VCaP (cell line): ENCODE results near the gene STK32C.

Experiments
- H3K27ac ChIP-seq: fragments of 450-650 bp; 2 replicates; pipeline ENCODE4 v1.5.1; 2017
- CTCF ChIP-seq: fragments of 450-650 bp; conservative IDR thresholded peaks from 2 replicates; pipeline ENCODE4 v1.5.1; 2017; ENCODE audit warnings: mild to moderate bottlenecking, moderate library complexity

Gene STK32C

DNA sequence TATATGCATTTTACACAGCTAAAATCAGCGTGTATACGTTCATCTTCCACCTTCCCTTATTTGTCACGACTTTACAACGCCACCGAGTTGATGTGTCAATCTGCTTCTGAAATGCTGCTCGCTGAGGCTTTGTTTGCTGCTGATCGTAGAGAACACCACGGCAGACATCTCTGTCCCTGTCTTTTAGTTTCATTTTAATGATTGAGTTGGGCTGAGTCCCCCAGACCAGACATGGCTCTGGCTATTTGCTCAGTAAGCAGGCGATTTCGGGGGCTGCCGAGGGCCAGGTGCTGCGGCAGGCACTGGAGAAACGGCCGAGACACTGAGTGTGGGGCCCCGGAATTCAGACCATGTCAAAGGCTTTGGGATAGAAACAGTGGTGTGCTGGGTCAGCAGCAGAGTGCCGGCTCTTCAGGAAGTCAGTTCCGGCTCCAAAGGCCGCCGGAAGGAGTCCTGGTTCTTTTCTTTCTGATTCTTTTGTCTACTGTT, 29.2 kb upstream of the STK32C start:
- no peak for TF ChIP-seq CTCF
- H3K27ac ChIP-seq: peak overlapping the region; percentile 75

DNA sequence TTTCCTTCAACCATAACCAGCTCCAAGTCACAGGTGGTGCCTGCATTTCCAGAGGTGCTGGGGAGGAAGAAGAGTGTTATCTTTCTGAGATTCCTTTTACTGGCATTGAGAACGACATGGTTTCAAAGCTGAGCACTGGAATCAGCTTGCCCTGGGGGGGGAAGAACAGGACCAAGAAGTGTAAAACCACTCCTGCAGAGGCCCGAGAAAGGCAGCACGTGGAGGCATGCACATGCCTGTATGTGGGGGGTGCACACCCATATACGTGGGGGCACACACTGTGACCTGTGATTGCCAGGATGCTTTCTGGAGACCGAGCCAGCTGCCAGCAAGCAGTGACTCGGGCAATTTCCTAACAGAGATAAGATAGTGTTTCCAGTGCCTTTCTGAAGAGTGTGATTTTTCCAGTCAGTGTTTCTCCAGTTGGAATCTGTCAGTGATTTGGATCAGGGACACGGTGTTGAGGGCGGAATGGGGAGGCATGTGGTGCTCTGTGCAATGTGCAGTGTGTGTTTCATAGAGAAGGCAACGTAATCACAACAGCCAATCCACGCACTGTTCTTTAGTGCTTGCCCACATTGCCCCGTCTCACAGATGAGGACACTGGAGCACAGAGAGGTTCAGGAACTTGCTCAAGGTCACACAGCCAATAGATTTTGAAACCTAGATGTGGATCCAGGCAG, 28.5 kb upstream of the STK32C start:
- no peak for TF ChIP-seq CTCF
- H3K27ac ChIP-seq: peak overlapping the region; percentile 75

- TF ChIP-seq CTCF: no peak
- H3K27ac ChIP-seq: peak overlapping the region; percentile 75
Measured at GRCh38 chr10:132335189-132336063, 27.7 kb upstream of the STK32C start.

DNA sequence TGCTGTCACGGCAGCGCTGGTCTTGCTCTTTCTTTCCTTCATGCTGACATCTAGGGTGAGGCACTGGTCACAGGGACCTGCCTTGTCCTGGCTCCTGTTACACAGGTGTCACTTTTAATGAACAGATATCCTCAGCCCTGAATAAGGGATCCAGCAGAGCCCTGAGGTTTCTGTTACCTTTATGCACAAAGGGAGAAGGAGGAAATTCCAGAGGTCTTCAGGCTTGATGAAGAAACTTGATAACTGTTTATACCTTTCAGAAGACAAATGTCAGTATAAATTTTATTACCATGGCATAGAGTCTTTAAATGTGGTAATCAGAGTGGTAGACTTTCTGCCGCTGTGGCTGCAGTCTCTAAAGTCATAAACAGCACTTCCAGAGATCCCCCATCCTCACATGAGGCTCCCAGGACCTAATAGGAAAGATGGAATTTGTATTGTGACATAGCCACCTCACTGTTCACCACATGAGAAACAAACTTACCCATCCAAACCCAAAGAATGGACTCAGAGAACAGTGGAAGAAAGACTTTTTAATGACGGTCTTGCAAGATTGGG, 27.0 kb upstream of the STK32C start:
- no peak for TF ChIP-seq CTCF
- H3K27ac ChIP-seq: peak overlapping the region; percentile 75

DNA sequence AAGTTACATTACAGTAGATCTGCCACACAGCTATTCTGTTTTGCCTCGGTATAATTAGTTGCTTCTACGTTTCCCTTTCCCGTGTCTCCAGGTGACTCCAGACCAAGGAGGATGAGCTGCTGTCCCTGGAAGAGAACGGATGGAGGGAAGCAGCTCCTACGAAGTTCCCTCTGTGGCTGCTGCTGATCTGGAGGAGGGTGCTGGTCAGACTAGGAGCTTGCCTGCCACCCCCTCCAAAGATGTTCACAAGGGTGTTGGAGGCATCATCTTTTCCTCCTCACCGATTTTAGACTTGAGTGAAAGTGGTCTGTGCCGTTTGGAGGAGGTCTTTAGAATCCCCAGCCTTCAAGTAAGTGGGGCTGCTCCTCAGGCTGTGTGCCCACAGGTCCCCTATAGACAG, 25.6 kb upstream of the STK32C start:
- TF ChIP-seq CTCF: no peak
- peak overlapping the region; percentile 75 for H3K27ac ChIP-seq

DNA sequence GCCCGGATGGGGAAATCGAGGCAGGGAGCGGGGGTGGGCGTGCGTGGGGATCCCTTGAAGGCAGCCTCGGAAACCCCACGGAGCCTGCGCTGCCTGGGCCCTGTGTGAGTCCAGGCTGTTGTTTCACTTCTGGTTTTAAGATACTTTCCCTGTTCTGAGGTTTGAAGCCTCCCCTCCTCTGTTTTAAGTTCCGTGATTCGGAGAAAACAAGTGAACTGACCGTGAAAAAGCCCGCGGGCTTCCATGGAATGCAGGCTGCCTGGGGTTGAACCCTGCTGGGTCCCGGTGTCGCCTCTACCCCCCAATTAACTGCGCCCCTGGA, 24.6 kb upstream of the STK32C start:
- no peak for TF ChIP-seq CTCF
- peak overlapping the region; percentile 75 for H3K27ac ChIP-seq
